LNCaP clone FGC (cell line): ENCODE results near the gene CRADD.

Experiments
- DNase-seq: peaks from one replicate; pipeline ENCODE4 v3.0.0-alpha.2; 2011; ENCODE audit warnings: low read depth
- H3K4me3 ChIP-seq: 2 replicates; pipeline ENCODE4 v1.5.1; 2011; ENCODE audit warnings: mild to moderate bottlenecking, low read depth, low read length, control low read depth
- TF ChIP-seq, protein P1 (sequence below): IDR thresholded peaks from 2 replicates; pipeline ENCODE4 v1.5.1; 2012; ENCODE audit warnings: mild to moderate bottlenecking; ENCODE audit not compliant: control insufficient read depth, insufficient read depth; ENCODE audit errors: extremely low read depth

The CRADD gene

GRCh38 chr12:93766796-93767523, 89.8 kb downstream of the CRADD start:
- peak; percentile 46 for DNase-seq
- H3K4me3 ChIP-seq = no peak overlapping the region
- TF ChIP-seq, protein P1, sequence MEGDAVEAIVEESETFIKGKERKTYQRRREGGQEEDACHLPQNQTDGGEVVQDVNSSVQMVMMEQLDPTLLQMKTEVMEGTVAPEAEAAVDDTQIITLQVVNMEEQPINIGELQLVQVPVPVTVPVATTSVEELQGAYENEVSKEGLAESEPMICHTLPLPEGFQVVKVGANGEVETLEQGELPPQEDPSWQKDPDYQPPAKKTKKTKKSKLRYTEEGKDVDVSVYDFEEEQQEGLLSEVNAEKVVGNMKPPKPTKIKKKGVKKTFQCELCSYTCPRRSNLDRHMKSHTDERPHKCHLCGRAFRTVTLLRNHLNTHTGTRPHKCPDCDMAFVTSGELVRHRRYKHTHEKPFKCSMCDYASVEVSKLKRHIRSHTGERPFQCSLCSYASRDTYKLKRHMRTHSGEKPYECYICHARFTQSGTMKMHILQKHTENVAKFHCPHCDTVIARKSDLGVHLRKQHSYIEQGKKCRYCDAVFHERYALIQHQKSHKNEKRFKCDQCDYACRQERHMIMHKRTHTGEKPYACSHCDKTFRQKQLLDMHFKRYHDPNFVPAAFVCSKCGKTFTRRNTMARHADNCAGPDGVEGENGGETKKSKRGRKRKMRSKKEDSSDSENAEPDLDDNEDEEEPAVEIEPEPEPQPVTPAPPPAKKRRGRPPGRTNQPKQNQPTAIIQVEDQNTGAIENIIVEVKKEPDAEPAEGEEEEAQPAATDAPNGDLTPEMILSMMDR = peak; percentile 72

DNA sequence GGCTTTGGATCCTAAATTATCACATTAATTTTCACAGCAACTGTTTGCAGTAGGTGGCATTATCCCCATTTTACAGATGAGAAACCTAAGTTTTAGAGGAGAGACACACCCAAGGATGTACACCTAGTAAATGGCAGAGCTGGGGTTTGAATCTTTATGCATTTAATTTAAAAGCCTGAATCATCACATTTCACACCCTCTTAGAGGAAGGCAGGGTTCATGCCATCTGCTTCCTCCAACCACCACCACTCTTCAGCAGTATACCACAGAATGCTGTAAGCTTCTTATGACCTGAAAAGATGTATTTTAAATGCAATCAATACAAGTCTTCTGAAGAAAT, 90.3 kb downstream of the CRADD start:
- no peak overlapping the region for H3K4me3 ChIP-seq
- no peak for DNase-seq
- TF ChIP-seq, protein P1 = no peak

DNA sequence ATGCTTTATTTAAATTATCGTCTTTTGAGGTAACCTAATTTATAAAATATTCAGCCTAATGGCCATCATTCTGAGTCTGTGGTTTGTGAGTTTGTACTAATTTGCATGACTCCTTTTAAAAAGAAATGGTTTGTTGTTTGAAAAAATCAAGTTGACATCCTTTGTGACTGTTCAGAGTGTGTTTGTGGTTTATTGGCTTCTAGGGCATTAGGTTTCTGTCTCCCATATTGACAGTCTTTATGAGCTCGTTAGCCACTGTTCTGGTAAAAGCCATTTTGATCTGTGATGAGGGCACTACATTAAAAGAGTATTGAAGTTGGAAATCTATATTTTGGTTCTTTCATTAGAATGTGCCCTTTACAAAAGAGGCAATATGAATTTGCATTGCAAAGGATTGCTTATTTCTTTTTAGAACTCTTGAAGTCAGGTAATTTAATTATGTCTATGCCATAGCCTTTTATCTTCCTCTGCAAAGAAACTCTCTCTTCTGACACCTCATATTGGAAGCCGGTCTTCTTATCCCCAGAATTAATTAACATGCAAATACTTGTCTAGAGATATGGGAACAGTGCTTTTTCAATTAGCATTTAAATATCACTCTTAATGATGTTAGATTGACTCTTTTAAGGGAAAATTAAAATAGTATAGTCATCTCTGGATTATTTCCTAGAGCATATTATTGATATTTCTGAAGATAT, 95.0 kb downstream of the CRADD start:
- H3K4me3 ChIP-seq = no peak overlapping the region
- DNase-seq = no peak
- TF ChIP-seq, protein P1 = no peak

DNA sequence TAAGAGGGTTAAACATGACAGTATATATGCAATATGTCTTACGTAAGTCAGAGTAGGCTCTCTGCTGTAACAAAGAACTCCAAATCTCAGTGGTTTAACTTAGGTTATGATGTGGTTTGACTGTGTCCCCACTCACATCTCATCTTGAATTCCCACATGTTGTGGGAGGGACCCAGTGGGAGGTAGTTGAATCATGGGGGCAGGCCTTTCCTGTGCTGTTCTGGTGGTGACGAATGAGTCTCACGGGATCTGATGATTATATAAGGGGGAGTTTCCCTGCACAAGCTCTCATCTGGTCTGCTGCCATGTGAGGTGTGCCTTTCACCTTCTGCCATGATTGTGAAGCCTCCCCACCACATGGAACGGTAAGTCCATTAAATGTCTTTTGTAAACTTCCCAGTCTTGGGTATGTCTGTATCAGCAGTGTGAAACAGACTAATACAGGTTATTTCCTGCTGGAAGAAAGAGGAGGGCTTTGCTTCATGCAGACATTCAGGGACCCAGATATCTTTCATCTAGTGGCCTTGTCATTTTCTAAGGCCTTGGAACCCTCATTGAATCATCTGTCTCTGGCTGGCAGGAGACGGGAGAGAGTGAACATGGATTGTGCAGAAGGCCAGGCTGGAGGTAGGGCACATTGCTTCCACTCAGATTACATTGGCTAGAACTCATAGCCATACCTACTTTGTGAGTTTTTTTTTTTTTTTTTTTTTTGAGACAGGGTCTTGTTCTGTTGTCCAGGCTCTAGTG, 96.1 kb downstream of the CRADD start:
- TF ChIP-seq, protein P1 = no peak
- H3K4me3 ChIP-seq = no peak overlapping the region
- DNase-seq = no peak

DNA sequence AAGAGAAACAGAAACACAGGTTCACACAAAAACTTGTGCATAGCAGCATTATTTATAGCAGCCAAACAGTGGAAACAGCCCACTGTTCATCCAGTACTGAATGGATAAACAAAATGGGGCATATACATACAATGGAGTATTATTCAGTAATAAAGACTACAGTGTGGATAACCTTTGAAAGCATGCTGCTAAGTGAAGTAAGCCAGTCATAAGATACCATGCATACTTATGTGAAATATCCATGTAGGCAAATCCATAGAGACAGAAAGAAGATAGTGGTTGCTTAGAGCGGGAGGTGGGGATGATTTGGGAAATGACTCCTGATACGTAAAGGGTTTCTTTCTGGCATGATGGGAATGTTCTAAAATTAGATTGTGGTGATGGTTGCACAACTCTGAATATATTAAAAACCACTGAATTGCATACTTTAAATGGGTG, 99.4 kb downstream of the CRADD start:
- TF ChIP-seq, protein P1 = no peak
- H3K4me3 ChIP-seq = no peak overlapping the region
- DNase-seq = no peak

- no peak for DNase-seq
- TF ChIP-seq, protein P1 = no peak
- H3K4me3 ChIP-seq = no peak overlapping the region
Observed at GRCh38 chr12:93777254-93777653, 100.1 kb downstream of the CRADD start.
